HTR-8/SVneo (cell line): ENCODE measurements around the gene NSD1.

ENCODE experiments used
- DNase-seq: peaks from one replicate; pipeline ENCODE4 v3.0.0; 2011; ENCODE audit warnings: low spot score, mixed read lengths; ENCODE audit not compliant: insufficient read length
- FAIRE-seq: peaks from 2 replicates; lab custom pipeline; 2011; peaks lifted over from hg19 to GRCh38; lab: Jason Lieb, UNC

Gene NSD1

DNA sequence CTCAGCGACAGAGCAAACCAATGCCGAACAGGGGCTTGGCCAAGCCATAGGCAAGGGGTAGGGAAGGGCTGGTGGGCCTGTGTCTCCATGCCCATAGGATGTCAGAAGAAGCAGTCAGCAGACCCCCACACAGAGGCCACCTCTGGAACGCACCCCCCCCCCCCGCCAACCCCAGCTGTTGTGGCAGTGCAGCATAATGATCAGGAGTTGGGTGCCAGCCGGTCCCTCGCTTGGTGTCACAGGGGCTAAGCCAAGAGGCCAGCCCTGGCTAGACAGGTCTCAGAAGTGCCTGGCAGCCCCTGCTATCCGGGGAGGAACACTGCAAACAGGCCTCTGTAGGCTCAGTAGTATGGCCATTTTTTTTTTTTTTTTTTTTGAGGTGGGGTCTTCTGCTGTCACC is 181.8 kb downstream of the NSD1 start:
- FAIRE-seq (no peak), DNase-seq (no peak)

DNA sequence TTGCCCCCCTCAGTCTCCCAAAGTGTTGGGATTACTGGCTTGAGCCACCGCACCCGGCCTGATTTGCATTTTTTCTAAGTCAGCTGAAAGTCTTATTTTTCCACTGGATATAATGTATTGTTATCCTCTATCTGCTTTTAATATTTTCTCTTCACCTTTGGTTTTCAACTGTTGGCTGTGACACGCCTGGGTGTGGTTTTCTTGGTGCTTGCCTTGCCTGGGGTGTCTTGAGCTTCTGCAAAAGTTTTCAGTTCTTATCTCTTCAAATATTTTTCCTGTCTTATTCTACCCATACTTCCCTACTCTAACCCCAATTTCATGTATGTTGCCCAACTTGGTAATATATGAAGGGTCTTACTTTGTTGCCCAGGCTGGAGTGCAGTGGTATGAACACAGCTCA is 182.4 kb downstream of the NSD1 start:
- FAIRE-seq (no peak), DNase-seq (no peak)

DNA sequence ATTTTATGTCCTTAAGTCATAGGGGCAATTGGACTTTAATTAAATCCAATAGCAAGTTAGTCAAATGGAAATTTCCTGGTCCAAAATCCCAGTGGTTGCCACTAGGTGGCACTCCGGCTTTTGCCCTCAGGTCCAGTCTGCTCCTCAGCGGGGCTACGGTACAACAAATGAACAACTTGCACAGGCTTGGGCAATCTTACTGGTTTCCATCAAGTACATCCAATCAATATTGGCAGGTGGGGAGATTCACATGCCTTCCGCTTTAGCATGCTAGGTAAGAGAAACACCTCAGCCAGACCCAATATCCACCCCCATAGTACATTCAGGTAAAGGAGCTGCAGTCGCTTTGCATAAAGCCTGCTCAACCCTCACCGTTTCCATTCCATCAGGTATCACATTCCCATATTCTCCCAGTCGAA is 184.4 kb downstream of the NSD1 start:
- DNase-seq (peak; percentile 67), FAIRE-seq (no peak)

DNA sequence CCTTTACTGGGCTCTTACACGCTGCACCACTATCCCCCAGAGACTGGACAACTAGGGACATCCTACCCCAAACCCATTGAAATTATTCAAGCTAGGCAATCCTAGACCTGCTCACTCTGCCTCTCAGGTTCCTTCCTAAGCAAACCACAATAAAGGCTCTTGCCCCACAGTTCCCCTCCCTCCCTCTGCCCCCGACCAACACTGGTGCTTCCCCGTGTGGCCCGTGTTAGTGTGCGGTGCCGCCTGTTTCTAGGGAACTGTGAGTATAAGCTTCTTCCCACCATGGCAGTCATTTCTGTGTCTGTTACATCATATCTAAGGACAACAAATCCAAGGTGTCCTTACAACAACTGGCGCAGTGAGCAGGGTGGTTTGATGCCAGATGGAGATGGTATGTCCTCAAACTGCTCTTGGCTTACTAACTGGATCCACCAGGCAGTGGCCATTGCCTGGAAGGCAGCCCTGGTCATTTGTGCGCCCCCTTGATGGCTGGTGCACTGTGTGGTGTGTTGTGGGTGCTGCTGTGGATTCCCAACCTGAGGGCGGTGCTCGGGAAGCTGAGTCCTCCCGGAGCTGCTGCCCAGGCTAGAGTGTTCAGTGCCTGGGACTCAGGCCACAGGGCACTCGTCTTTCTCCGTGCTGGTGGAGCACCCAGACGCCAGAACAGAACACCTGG is 186.5 kb downstream of the NSD1 start:
- no peak for FAIRE-seq
- DNase-seq: no peak

DNA sequence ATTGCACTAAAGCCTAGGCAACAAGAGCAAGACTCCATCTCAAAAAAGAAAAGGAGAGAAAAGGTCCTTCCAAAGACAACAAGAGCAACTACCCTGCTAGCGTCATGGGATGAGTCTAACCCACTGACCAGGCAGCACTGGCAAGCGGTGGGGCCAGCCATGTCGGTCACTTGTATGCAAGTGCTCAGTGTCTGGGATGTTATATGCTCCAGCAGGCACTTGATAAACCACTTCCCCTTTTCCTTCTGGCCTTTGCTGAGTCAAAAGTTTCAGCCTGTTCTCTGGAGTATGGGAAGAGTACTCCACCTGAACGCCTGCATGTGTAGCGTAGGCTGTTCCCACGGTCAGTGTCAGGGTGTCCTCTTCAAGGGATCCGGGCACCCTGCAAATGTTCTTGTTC is 187.3 kb downstream of the NSD1 start:
- FAIRE-seq (no peak), DNase-seq (no peak)

DNA sequence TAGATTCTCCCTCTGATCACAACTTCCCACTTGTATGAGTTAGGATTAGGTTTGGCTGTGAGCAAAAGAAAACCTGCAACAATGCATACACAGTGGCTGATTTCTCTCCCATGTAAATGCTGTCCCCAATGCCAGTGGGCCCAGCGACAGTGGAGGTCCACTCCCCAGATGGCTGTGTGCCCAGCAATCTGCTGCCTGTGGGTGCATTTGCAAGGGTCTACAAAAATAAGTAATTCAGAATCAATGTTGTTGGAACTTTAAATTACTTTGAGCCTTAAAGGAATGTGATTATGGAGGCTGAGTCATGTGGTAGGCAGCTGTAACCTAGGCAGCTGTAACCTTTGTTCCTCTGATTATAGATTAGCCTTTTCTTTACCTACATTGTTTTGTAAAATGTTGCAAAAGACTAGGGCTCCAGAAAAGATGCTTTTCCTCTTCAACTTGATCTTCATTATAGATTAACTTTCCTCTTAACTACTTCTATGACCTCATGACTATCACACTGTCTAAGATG is 192.4 kb downstream of the NSD1 start:
- no peak for FAIRE-seq
- DNase-seq: no peak

DNA sequence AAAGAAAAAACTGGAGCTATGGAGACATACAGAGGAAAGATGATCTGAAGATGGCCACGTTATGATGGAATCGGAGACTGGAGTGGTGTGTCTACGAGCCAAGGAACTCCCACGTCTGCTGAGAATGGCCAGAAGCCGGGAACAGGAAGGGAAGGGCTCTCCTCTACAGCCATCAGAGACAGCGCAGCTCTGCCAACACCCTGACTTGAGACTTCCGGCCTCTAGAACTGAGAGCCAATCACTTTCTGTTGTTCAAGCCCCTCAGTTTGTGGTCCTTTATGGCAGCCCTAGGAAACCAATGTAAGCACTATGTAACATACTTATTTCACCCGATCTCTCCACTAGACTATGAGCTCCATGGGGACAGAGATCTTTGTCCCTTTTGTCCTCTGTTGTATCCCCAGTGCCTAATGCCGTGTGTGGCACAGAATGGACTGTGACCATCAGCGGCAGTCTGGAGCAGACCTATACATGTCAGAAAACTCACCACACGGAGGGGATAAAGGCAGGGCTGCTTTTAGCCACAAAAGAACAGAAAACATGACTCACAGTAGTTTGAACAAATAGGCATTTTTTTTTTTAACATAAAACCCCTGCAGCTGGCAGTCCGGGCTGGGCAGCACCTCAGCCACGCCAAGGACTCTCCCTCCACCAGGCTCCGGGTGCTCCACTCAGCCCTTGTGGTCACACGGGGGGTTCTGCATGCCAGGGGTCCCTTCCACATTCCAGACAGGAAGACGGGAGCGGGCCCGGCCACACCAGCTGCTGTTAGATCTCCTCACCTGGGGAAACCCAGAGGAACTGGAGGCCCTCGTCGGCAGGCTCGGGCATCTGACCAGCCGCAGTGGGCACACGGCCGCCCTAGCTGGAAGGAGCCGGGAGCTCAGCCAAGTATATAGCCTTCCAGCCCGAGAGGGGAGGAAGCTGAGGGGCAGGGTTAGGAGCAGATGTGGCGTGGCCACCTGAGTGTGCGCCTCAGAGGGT is 194.3 kb downstream of the NSD1 start:
- no peak for DNase-seq
- no peak for FAIRE-seq

DNA sequence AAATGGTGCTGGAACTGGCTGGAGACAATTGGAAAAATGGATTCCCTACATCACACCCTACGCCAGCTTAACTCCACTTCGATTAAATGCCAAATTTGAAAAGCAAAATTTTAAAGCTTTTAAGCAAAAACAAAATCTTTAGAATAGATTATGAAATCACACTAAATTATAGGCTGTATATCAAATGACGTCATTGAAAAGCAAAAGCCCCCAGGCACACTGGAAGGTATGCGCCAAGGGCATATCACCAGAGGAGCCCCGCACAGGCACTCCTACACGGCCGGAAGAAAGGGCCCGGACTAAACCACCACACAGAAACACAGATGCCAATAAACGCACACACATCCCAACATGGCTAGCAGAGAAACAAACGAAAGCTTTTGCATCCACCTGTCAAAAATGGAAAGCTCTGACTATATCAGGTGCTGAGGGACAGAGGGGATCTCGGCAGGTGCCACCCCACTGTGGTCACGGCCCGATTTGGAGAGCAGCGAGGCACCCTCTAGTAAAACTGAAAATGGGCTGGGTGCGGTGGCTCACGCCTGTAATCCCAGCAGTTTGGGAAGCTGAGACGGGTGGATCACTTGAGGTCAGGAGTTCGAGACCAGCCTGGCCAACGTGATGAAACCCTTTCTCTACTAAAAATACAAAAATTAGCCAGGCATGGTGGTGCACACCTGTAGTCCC is 195.1 kb downstream of the NSD1 start:
- DNase-seq: no peak
- FAIRE-seq: no peak

DNA sequence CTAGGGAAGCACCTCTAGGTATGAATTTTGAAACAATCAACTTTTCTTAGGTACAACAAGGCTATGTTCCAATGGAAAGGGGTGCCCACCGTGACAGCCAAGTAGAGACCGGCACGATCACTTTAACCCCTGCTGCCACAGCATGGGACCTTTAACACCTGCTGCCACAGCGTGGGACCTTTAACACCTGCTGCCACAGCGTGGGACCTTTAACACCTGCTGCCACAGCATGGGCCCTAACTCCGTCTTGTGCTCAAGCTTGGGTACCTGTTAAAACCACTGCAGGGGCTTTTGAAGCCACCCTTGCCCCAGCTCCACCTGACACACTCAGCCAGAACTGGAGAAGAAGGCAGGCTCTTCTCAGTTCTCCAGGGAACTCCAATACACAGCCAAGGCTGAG is 196.3 kb downstream of the NSD1 start:
- no peak for DNase-seq
- FAIRE-seq: no peak

DNA sequence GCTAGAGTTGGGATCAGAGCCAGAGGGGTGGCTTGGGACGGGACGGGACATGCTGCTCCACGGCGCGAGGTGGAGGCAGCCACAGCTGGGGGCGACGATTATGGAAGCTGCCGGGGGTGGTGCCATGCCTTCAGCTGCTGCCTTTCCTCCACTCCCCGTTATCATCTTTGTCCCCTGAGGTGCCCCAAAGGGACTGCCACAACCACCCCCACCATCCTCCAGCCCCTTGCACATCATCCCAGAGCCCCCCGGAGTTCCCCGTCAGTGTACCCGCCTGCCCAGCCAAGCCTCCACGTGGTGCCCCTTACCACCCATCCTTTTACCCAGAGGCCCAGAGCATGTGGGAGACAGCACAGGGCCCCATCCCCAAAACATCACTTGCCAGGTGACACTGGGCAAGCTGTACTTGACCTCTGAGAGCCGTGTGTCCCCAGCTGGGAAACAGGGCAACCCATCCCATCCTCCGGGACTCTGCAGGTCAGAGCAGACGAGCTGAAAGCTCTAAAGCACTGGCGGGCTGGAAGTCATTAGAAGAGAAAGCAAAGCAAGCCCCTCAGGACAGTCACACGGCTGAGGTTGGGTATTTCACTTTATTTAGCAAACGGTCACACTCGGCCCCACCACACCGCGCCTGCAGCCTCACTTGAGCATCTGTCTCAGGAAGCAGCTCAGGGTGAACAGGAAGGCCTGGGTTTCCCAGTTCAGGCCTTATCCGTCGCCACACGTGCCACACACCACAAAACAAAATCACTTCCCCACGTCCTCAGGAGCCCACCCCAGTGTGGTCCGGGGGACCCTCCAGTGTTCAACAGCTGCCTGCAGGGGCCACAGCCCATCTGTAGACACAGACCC is 197.6 kb downstream of the NSD1 start:
- FAIRE-seq (no peak), DNase-seq (no peak)

DNA sequence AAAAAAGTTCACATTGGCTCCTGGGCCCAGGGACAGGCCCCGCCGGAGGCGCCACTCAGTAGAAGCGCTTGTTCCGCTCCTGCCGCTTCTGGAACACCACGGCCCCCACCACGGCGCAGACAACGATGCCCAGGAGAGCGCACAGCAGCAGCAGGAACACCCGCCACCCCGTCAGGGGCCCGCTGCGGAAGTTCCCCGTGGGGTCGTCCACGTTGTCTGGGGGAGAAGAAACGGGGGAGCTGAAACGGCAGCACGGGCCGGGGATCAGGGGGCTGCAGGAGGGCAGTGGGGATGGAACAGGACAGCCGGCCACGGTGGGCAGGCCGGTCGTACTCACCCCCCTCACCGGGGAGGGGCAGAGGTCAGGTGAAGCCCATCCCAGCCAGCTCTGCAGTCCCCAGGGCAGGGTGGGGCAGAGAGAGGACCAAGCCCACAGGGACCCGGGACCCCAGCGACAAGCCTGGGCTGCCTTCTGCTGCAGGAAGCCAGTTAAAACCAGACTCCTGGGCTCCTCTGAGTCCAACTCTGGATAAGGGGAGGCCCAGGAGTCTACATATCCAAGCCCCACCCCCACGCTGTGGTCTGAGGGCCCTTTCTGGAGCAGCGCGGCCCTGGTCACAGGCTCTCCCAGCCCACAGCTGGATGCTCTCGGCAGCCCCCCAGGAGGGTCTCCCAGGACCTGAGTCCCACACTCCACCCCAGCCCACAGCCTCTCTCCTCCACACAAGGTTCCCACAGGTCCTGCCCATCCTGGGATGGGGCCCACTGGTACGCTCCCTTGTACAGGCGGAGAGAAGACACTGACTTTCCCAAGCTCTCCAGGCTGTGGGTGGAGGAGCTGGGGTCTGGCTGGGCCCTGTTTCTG is 198.7 kb downstream of the NSD1 start:
- no peak for DNase-seq
- no peak for FAIRE-seq

DNA sequence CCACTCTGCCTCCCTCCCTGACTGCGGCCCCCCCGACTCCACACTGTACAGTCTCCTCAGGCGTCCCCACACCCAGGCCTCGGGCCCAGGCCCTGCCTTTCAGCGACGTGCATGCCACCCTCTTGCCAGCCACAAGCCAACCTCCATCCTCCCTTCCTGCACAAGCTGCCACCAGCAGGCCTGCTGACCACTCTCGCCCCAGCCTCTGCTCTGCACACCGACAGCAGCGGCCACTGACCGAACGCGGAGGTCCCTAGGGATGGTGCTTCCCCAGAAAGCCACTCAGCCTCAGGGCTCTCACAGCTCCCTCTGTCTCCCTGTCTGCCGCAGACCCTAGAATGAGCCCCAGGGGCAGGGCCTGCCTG is 199.3 kb downstream of the NSD1 start:
- DNase-seq: no peak
- FAIRE-seq: no peak

DNA sequence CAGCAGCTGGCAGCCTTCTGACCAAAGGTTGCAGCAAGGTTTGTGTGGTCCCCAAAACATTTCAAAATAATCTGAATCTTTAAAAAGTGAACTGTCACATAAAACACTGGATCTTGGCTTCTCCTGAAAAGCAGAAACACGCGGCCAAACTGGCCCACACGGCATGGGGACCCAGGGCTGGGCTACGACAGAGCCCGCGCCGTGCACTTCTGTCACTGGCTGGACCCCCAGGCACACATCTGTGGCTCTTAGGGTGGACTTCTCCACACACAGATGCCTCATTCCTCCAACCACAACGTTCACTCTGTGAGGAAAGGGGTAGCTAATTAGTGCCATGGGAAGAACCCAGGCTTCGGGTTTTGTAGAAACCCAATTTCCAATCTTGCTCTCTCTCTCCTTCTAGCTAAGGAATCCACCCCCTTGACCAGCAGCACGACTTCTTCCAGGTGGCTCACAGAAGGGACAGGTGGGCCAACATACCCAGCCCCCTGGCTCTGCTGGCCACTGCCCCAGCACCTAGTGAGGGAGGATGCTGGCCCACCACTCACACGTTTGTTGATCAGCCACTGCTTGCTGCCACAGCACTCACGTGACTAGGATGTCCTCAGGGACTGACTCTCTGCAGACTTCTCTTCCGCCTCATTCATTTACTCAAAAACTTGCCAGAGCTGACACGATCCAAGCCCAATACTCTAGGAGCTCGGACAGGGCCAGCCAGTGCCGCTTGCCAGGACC is 200.0 kb downstream of the NSD1 start:
- FAIRE-seq (no peak), DNase-seq (no peak)

DNA sequence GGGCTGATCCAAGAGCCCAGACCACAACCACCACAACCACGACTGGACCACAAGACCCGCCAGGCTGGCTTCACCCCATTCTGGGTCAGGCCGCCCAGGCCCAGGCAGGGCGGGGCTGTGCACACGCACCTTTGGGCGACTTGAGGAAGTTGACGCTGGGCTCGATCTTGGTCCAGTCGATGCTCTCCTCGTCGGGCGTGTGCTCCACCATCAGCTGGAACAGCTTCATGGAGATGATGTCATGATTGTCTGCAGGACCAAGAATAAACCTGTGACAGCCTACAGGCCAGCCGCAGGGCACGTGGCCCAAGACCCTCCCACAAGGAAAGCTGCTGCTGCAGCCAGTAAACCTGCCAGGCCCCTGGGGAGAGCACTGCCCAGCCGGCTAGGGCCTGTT is 200.6 kb downstream of the NSD1 start:
- DNase-seq: no peak
- FAIRE-seq: no peak

DNA sequence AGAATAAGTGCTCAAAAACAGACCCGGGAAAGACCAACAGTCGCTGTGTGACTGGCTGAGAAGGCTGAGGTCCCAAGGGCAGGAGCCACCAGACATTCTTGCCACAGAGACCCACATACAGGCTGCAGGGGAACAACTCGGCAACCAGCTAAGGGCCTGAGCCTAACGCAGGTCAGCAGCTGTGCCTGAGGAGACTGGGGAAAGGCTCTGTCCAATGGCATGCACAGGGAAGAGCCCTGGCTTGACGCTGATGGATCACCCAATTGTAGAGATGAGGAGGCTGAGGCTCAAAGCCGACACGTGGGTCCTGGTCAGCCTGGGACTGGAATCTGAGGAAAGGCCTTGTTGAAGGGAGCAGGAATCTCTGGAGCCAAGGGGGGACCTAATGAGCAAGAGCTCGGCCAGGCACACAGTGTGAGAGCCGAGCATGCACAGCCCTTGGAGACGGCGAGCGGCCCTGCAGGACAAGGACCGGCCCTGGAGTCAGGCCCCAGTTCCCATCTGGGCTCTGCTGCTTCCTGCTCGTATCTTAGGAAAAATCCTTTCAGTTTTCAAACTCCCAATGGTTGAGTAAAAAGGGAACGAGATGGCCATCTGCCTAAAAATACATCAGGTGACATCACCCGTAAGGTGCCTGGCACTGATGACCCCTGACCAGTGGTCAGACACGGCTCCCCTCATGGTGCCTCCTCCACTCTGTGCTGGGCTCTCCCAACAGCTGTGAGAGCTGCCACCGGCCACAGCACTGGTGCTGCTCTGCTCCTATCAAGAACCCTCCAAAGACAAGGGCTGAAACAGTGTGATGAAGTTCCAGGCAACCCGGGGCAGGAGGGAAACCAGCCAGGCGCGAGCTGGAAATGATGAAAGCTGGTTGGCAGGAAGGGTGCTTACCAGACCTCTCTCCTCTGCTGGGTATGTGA is 201.5 kb downstream of the NSD1 start:
- FAIRE-seq (no peak), DNase-seq (no peak)

DNA sequence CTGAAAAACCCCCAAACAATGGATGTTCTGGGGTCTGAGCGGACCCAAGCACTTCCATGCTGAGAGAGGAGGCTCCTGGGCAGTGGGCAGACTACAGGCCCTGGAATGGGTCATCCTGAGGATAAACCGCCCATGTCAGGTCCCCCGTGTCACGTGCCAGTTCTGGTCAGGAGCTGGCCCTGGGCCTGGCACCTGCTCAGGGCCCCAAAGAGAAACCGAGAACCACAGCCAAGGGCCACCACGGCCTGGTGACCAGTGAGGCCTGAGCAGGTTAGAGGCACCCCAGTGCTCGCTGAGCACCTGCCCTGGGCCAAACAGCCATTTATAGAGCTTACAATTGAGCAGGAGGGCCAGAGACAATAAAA is 202.1 kb downstream of the NSD1 start:
- FAIRE-seq: no peak
- no peak for DNase-seq

DNA sequence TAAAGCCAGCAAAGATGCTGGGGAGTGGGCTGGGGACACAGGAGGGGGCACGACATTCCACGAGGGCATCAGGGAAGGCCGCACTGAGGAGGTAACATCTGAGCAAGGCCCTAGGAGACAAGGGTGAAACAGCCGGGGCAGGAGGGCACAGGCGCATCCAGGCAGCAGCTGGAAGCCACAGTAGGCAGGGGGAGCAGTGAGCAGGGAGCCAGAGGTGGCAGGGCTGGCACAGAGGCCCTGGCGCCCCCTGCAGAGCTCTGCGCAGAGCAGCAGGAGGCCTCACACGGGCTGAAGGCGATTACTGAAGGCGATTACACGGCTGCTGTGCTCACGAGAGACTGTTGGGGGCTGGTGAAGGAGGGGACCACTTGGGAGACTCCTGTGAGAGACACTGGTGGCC is 202.5 kb downstream of the NSD1 start:
- FAIRE-seq: no peak

More for the DNA sequence above, 202.5 kb downstream of the NSD1 start:
- DNase-seq: no peak
